ENCODE results near the gene E2F7.

The E2F7 gene

DNA sequence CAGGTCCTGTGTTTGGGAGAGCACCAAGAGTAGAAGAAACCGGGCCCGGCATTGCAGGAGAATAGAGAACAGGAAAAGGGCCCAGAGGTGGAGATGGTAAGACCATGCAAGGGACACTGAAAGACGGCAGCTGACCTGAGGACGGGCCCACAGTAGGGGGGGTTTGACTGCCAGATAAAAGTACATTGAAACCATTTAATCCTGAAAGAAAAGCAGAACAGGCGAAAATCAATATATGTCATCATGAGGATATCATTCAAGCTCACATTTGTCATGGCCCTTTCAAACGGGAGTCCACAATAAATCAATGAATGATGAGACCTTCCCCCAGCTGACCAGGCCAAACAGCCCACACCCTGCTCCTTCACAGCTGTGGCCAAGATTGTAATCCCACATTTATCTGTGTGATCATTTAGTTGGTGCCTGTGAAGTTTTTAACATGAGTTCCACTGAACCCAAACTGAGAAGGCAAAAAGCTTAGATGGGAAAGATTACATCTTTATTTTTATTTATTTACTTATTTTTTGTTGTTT lies 39.5 kb downstream of the E2F7 start:
- Histone ChIP-seq H3K4me1 (no peaks in the 10 kb centered on the region), H3K36me3 (ENCODE audit: control insufficient read depth, insufficient read depth, low read length) (no peaks in the 10 kb centered on the region), H3K27me3 (ENCODE audit: control insufficient read depth, insufficient read depth, low read length) (no peaks in the 10 kb centered on the region), H2AFZ (no peak overlapping the region), H3K79me2 (no peaks in the 10 kb centered on the region), H3K4me2 (ENCODE audit: low read length) (no peak overlapping the region), H3K9me3 (ENCODE audit: control insufficient read depth, low read length) (no peaks in the 10 kb centered on the region), H3K4me3 (ENCODE audit: low read depth, low read length) (no peak overlapping the region), H3K27ac (no peak overlapping the region), H3K9ac (no peak overlapping the region)
- TF ChIP-seq, protein P1, sequence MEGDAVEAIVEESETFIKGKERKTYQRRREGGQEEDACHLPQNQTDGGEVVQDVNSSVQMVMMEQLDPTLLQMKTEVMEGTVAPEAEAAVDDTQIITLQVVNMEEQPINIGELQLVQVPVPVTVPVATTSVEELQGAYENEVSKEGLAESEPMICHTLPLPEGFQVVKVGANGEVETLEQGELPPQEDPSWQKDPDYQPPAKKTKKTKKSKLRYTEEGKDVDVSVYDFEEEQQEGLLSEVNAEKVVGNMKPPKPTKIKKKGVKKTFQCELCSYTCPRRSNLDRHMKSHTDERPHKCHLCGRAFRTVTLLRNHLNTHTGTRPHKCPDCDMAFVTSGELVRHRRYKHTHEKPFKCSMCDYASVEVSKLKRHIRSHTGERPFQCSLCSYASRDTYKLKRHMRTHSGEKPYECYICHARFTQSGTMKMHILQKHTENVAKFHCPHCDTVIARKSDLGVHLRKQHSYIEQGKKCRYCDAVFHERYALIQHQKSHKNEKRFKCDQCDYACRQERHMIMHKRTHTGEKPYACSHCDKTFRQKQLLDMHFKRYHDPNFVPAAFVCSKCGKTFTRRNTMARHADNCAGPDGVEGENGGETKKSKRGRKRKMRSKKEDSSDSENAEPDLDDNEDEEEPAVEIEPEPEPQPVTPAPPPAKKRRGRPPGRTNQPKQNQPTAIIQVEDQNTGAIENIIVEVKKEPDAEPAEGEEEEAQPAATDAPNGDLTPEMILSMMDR (IDR thresholded peaks at IDR 0.05), result no peak

DNA sequence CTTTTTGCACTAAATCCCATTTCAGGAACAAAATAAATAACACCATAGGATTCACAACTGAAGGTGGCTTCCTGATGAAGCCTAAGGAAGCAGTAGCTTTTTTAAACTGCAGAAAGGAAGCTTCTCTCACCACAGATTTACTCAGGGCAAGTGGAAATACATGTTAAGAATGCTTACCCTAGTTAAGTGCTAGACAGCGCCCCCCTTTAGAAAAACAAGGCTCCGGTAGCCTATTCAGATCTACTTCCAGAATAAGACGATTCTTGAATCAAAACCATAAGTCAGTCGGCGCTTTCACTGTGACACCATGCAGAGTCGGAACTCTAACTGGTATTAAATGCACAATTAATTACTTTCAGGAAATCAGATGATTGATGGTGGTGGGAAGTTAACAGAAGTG lies 41.9 kb downstream of the E2F7 start:
- Histone ChIP-seq H3K9ac (no peak overlapping the region), H3K4me2 (ENCODE audit: low read length) (no peak overlapping the region), H3K4me1 (no peaks in the 10 kb centered on the region), H2AFZ (no peak overlapping the region), H3K4me3 (ENCODE audit: low read depth, low read length) (no peak overlapping the region), H3K36me3 (ENCODE audit: control insufficient read depth, insufficient read depth, low read length) (no peaks in the 10 kb centered on the region), H3K79me2 (no peaks in the 10 kb centered on the region), H3K9me3 (ENCODE audit: control insufficient read depth, low read length) (no peaks in the 10 kb centered on the region), H3K27ac (no peak overlapping the region), H3K27me3 (ENCODE audit: control insufficient read depth, insufficient read depth, low read length) (no peaks in the 10 kb centered on the region)
- TF ChIP-seq, protein P1 (IDR thresholded peaks at IDR 0.05), result no peak

DNA sequence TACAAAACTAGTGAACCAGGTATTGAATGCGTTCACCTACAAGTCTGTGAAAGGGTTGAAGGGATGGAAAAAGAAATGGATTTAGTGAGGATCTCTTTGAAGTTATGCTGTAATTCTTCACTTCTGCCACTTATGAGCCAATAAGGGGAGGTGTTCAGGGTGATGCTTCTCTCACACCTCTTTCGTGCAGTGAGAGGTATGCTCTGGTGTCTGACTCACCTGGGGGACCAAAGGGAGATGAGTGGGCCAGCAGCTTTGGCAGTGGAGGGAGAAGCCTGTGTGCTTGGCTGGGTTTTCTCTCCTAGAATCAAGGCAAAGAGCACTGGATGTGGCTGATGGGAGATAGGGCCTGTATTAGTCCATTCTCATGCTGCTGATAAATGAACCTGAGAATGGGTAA lies 45.4 kb downstream of the E2F7 start:
- no peaks in the 10 kb centered on the region for H3K4me1 ChIP-seq
- no peak overlapping the region for H3K9ac ChIP-seq
- H3K27ac ChIP-seq, result no peak overlapping the region
- no peaks in the 10 kb centered on the region for H3K9me3 ChIP-seq (ENCODE audit: control insufficient read depth, low read length)
- H3K4me3 ChIP-seq (ENCODE audit: low read depth, low read length), result no peak overlapping the region
- no peaks in the 10 kb centered on the region for H3K36me3 ChIP-seq (ENCODE audit: control insufficient read depth, insufficient read depth, low read length)
- no peaks in the 10 kb centered on the region for H3K79me2 ChIP-seq
- H2AFZ ChIP-seq, result no peak overlapping the region
- no peaks in the 10 kb centered on the region for H3K27me3 ChIP-seq (ENCODE audit: control insufficient read depth, insufficient read depth, low read length)
- no peak overlapping the region for H3K4me2 ChIP-seq (ENCODE audit: low read length)
- TF ChIP-seq, protein P1 (IDR thresholded peaks at IDR 0.05), result no peak

DNA sequence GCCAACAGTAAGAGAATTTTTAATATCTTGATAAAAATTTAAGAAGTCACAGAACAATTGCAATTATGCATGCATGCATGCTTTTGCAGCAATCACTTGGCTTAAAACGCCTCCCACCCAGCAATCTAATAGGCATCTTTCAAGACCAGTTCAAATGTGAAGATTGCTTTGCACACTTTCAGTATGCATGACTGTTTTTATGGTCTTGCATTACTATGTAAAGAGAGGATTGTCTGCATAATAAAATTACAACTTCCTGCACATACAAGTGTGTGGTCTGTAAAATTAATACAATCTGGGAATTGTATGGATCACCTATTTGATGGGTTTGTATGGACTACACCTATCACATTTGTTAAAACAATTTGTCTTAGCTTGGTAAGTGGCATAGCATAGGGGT lies 48.8 kb downstream of the E2F7 start:
- Histone ChIP-seq H3K27ac (no peak overlapping the region), H3K79me2 (no peaks in the 10 kb centered on the region), H3K27me3 (ENCODE audit: control insufficient read depth, insufficient read depth, low read length) (no peaks in the 10 kb centered on the region), H3K36me3 (ENCODE audit: control insufficient read depth, insufficient read depth, low read length) (no peaks in the 10 kb centered on the region), H2AFZ (no peak overlapping the region), H3K9me3 (ENCODE audit: control insufficient read depth, low read length) (no peaks in the 10 kb centered on the region), H3K4me3 (ENCODE audit: low read depth, low read length) (no peak overlapping the region), H3K4me1 (no peaks in the 10 kb centered on the region), H3K9ac (no peak overlapping the region), H3K4me2 (ENCODE audit: low read length) (no peak overlapping the region)
- TF ChIP-seq, protein P1 (IDR thresholded peaks at IDR 0.05), result no peak

DNA sequence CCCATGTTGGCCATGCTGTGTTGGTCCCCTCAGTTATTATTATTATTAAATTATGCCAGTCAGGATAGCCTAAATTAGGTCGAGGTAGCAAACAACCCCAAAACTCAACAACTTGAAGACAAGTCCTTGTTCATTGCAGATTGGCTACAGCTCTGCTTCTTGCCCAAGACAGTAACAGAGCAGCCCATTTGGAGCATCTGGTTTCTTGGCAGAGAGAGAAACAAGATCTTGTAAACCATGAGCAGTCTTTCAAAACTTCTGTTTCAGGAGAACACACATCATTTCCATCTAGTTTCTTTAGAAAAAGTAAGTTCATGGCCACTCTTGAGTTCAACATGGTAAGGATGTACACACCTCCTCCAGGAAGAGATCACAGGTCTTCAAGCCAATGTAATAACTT lies 52.3 kb downstream of the E2F7 start:
- Histone ChIP-seq H3K4me3 (ENCODE audit: low read depth, low read length) (no peak overlapping the region), H3K4me2 (ENCODE audit: low read length) (no peak overlapping the region), H3K27ac (no peak overlapping the region), H3K79me2 (no peaks in the 10 kb centered on the region), H3K9ac (no peak overlapping the region), H3K36me3 (ENCODE audit: control insufficient read depth, insufficient read depth, low read length) (no peaks in the 10 kb centered on the region), H2AFZ (no peak overlapping the region), H3K9me3 (ENCODE audit: control insufficient read depth, low read length) (no peaks in the 10 kb centered on the region), H3K4me1 (peaks cover 6% of the 10 kb centered on the region), H3K27me3 (ENCODE audit: control insufficient read depth, insufficient read depth, low read length) (no peaks in the 10 kb centered on the region)
- TF ChIP-seq, protein P1 (IDR thresholded peaks at IDR 0.05), result no peak
